Fibroblast of pulmonary artery (primary cell): Measurements from ENCODE around the gene ADAMTS10.

Source experiments
- DNase-seq: peaks from one replicate; pipeline ENCODE4 v3.0.0-alpha.2; 2010; ENCODE audit warnings: low read depth
- H3K4me3 ChIP-seq: replicated peaks from 2 replicates; pipeline ENCODE4 v1.5.1; 2011; ENCODE audit warnings: low read depth, mild to moderate bottlenecking, control low read depth, low read length, moderate library complexity
- TF ChIP-seq, protein P1 (sequence below): IDR thresholded peaks from 2 replicates; pipeline ENCODE4 v1.5.1; 2011; ENCODE audit warnings: mild to moderate bottlenecking, control low read depth, low read length, inconsistent platforms; ENCODE audit errors: missing control alignments

ADAMTS10 gene

DNA sequence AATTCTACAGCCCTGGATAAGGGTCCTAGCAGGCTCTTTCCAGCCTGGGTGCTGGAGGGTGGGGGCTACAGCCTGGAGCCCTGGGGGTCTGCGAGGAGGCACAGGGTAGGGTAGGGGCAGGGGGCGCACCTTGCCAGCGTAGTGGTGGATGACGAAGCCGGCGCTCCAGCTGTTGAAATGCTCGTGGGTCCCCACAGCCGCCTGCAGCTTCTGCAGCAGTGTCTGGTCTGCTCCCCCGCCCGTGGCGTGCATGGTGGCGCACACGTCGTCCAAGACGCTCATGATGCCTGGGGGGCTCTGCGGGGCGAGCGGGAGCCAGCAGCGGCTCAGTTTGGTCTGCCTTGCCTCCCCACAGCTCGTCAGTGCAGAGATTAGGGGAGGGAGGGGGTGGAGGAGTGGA, 66.3 kb downstream of the ADAMTS10 start:
- TF ChIP-seq, protein P1, sequence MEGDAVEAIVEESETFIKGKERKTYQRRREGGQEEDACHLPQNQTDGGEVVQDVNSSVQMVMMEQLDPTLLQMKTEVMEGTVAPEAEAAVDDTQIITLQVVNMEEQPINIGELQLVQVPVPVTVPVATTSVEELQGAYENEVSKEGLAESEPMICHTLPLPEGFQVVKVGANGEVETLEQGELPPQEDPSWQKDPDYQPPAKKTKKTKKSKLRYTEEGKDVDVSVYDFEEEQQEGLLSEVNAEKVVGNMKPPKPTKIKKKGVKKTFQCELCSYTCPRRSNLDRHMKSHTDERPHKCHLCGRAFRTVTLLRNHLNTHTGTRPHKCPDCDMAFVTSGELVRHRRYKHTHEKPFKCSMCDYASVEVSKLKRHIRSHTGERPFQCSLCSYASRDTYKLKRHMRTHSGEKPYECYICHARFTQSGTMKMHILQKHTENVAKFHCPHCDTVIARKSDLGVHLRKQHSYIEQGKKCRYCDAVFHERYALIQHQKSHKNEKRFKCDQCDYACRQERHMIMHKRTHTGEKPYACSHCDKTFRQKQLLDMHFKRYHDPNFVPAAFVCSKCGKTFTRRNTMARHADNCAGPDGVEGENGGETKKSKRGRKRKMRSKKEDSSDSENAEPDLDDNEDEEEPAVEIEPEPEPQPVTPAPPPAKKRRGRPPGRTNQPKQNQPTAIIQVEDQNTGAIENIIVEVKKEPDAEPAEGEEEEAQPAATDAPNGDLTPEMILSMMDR = no peak
- H3K4me3 ChIP-seq = no peak overlapping the region
- no peak for DNase-seq

DNA sequence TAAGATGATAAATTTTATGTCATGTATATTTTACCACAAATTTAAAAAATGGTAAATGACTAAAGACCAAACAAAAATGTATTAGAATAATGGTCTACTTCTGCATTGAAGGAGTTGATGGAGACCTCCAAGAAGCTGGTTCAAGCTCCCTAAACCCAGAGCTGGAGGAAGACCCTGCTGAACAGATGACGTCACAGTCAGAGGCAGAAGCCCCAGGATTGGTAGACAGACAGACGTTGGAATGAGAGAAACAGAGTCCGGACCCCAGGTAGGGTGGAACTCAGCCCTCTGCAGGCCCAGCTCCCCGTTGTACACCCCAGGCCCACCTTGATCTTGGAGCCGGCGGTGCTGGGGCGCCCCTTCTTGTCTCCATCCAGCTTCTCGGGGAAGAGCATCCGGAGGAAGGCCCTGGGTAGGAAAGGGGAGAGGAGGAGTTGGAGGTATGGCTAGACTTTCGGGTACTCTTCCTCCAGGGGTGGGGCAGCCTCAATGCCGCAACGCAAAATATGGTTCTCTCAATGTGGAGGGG, 70.8 kb downstream of the ADAMTS10 start:
- no peak overlapping the region for H3K4me3 ChIP-seq
- no peak for DNase-seq
- TF ChIP-seq, protein P1 = no peak

DNA sequence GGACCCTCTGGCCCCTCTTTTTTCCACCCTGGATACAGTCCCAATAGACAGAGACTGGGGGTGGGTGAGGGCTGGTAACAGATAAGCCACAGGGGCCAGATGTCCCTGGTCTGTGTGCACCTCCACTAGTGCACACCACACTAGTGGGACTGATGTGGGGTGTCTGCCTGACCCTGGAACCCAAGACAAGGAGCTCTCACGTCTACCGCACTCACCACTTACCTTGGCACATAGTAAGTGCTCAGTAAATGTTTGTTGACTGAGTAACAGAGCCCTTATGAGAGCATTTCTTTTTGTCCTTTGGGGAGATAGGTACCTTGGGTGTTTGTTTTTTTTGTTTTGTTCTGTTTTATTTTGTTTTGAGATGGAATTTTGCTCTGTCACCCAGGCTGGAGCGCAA, 73.4 kb downstream of the ADAMTS10 start:
- TF ChIP-seq, protein P1 = no peak
- DNase-seq = no peak
- H3K4me3 ChIP-seq = no peak overlapping the region

DNA sequence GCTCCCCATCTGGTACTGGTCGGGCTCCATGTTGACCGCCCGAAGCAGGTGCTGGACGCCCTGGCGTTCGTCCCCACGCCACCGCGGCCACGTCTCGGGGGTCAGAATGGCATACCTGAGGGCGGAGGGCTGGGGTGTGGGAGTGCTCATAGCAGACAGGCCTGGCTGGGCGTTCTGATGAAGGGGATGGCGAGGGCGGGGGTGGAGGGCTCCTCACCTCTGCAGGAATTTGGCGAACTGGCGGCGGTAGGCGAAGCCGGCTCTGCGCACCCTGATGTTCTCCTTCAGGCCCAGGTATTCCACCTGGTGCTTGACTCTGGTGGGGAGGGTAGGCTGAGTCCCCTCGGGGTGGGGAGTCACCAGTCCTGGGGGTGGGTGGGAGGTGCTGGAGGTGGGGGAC, 74.2 kb downstream of the ADAMTS10 start:
- no peak overlapping the region for H3K4me3 ChIP-seq
- TF ChIP-seq, protein P1 = no peak
- DNase-seq = no peak

DNA sequence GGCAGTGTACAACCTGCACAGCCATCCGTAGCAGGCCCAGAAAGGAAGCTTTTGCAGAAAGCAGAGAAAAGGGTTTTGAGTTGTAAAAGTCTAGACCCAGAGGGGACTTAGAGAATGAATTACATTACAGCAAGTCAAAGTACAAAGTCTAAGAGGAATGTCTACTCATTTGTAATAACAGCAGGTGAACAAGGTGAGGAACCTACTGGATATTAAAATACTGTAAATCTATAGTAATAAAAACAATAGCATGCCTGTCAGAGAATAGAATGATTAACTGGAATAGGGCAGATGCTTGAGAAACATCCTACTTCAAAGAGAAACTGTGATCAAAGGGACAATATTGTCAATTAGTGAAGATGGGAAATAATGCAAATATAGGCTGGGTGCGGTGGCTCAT, 78.3 kb downstream of the ADAMTS10 start:
- TF ChIP-seq, protein P1 = no peak
- DNase-seq = no peak
- H3K4me3 ChIP-seq = no peak overlapping the region

DNA sequence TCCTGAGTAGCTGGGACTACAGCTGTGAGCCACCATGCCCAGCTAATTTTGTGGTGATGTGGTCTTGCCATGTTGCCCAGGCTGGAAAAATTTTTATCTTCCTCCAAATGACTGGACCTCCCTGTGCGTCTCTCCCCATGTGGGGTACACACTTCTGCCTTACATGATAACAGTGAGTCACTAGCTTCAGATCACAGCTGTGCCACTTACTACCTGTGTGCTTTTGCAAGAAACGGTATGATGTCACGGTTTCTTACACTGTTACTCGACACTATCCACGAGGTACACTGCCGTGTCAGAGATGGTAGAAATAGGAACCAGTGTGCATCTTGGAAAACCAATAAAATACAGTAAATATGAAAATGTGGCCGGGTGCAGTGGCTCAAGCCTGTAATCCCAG, 79.0 kb downstream of the ADAMTS10 start:
- TF ChIP-seq, protein P1 = no peak

More for the DNA sequence above, 79.0 kb downstream of the ADAMTS10 start:
- no peak for DNase-seq
- no peak overlapping the region for H3K4me3 ChIP-seq
